ENCODE data around the gene SHC4.
"Not testable (repeated sequence)": the region's sequence is repeated elsewhere in the genome, so short reads cannot be mapped to it uniquely, and the experiment has no call there.

The SHC4 gene

GRCh38 chr15:48981941-48982340 lies 18.2 kb upstream of the SHC4 start:
- no peak overlapping the region for H3K27ac ChIP-seq
- DNase-seq (ENCODE audit: low spot score), result no peak
- no peak overlapping the region for H3K4me3 ChIP-seq
- TF ChIP-seq CTCF (IDR thresholded peaks at IDR 0.05), result no peak

GRCh38 chr15:48978638-48979037 lies 14.9 kb upstream of the SHC4 start:
- DNase-seq (ENCODE audit: low spot score), result no peak
- no peak overlapping the region for H3K4me3 ChIP-seq
- TF ChIP-seq CTCF (IDR thresholded peaks at IDR 0.05), result no peak
- H3K27ac ChIP-seq, result no peak overlapping the region

- Histone ChIP-seq H3K27ac (peak overlapping the region; percentile 82 to 95), H3K4me3 (peak overlapping the region; percentile 72)
- TF ChIP-seq CTCF (IDR thresholded peaks at IDR 0.05), result no peak
- DNase-seq (ENCODE audit: low spot score), result no peak
These were observed 12.8 kb upstream of the SHC4 start for GRCh38 chr15:48976444-48977088.

GRCh38 chr15:48975472-48976419 lies 12.0 kb upstream of the SHC4 start:
- peak overlapping the region; percentile 72 for H3K4me3 ChIP-seq
- H3K27ac ChIP-seq, result peak overlapping the region; percentile 82 to 95
- DNase-seq (ENCODE audit: low spot score), result peak; percentile 85
- peak; percentile 92 for TF ChIP-seq CTCF (IDR thresholded peaks at IDR 0.05)

- Histone ChIP-seq H3K4me3 (peak overlapping the region; percentile 72), H3K27ac (peak overlapping the region; percentile 82 to 95)
- DNase-seq (ENCODE audit: low spot score), result no peak
- TF ChIP-seq CTCF (IDR thresholded peaks at IDR 0.05), result no peak
These were observed 11.2 kb upstream of the SHC4 start for GRCh38 chr15:48974882-48975281.

GRCh38 chr15:48972750-48973503 lies 9.2 kb upstream of the SHC4 start:
- no peak overlapping the region for H3K27ac ChIP-seq
- no peak overlapping the region for H3K4me3 ChIP-seq
- no peak for DNase-seq (ENCODE audit: low spot score)
- no peak for TF ChIP-seq CTCF (IDR thresholded peaks at IDR 0.05)

GRCh38 chr15:48970926-48971325 lies 7.2 kb upstream of the SHC4 start:
- H3K27ac ChIP-seq; H3K4me3 ChIP-seq; DNase-seq (ENCODE audit: low spot score): not testable (repeated sequence)
